Ureter (tissue), 1 donor: Measurements from ENCODE around the gene GPX4. TPM values are rescaled to one million over a fixed set of nuclear protein-coding genes. Genes with fewer than 3 reads are reported as not detected.

ENCODE experiments used
- DNase-seq: peaks from one replicate; pipeline ENCODE4 v3.0.0-alpha.2; 2020; ENCODE audit warnings: low spot score
- total RNA-seq: library from RNA; stranded (reverse); gene quantifications from one replicate; pipeline ENCODE4 v1.2.4, GENCODE V29; 2023
- donor health status: DM: yes; HTN: yes; CAD: no.

Gene GPX4
- total RNA-seq, 1 donor from 2014 or later = 213 TPM

DNA sequence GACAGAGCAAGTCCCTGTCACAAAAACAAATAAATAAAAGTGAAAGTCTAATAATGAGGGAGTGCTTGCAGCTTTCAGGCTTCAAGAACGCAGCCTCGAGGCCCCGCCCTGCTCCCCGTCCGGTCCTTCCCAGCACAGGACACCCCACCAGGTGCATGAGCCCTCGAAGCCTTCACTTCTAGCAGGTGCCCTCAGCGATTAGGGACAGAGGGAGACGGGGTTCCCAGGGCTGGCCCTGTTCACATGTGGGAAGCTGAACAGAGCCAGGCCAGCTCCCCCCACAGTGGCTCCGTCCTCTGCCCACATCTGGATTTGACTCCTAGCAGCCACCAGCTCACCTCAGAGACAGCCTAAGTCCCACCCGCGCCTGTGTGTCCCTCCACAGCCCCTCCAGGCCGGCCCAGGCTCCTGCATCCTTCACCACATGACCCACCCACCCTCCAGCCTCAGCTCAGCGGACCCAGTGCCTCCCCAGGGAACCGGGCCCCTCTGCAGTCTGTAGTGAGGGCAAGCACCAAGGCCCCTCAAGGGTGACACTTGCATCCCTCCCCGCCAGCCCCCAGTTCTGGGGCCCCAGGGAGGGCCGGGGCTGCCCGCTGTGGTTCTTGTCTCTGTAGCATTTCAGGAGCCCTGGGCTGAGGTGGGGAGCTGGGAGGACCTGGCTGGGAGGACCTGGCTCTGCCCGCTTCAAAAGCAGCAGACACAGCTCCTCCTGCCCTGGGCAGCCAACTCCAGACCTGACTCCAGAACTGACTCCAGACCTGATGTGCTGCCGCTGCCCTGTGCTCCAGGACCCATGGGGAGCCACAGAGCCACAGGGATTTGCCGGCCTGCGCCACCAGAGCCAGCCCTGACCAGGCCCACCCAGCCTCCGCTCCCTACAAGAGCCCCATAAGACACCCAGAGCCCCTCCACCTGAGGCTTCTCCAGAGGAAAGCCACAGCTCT lies 27.2 kb downstream of the GPX4 start:
- DNase-seq = no peak

DNA sequence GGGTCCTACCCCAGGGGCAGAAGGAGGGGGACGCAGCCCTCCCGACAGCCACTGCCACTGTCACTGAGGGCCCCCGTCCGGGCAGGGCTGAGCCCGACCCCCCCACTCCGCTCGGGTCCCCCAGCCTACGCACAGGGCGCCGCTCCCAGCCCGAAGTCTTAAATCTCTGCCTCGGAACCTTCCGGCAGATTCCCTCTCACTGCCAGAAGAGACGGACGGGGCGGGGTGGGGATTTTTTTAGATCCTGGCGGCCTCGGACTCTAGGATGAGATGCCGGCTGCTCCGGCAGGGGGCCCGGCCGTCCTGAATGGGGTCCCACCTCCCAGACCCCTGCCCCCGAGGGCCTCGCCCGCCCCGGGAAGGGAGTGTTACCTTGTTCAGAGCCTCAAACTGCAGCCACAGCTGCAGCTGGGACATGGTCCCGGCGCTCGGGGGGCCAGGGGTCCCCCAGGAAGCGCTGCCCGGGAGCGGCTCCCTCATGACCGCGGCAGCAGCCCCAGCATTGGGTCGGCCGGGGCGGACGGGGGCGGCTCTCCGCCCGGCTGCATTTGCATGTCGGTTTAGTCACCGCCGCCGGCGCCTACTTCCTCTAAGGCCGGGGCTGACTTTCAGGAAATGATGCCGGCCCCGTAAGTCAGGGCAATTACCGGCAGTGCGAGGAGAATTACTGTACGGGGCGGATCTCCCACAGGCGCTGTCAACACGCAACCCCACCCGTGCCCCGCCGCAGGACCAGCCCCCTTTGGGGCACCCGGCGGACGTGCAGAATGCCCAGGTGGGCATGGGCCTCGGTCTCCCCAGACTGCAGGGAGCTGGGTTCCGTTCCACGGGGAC lies 28.1 kb downstream of the GPX4 start:
- peak; percentile 92 for DNase-seq

DNA sequence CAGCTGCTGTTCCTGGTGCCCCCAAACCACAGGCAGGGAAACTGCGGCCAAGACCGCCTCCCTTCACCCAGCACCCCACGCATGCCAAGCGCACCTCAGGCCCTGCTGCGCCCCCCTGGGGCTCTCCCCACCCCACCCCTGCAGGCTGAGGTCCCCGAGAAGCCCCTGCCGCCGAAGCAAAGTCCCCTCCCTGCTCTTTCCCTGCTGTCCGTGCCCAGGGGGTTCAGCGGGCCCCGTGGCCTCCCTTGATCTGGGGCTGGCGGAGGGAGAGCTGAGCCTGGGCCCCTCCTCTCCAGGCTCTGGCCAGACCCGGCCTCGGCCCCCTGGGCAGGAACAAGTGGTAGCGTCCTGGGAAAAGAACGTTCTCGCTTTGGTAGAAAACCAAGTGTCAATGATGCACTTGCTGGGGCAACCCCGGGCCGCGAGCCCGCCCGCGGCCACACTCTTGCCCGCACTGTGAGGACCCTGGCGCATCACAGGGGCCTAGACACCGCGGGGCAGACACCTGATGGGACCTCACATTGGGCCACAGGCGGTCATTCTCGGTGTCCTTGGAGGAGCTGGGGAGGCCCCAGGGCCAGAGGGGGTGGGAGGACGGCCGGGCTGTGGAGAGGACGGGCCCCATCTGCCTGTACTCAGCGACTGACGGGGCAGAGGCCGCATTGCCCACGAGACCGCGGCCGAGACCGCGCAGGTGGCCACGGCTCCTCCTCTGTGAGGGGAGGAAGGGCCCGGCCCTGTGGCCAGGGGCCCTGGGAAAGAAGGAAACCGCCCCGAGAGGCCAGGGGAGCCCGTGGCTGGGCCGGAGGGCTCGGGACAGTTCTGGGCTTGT lies 29.0 kb downstream of the GPX4 start:
- DNase-seq = no peak

DNA sequence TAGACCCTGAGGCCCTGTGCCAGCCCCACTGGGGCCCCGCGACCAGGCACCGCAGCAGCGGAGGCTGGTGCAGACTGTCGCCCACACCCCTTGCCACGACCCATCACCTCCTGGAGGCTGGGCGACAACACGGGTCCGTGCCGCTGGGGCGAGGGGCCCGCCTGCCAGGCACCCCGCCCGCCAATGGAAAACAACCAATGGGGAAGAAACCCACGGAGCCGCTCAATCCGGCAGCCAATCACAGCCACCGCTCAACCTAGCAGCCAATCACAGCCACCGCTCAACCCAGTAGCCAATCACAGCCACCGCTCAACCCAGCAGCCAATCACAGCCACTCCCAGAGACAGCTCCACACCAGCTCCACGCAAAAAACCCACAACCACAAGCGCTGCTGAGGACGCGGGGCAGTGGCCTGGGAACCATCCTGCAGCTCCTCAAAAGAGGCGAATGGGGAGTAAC lies 29.7 kb downstream of the GPX4 start:
- DNase-seq = peak; percentile 68

DNA sequence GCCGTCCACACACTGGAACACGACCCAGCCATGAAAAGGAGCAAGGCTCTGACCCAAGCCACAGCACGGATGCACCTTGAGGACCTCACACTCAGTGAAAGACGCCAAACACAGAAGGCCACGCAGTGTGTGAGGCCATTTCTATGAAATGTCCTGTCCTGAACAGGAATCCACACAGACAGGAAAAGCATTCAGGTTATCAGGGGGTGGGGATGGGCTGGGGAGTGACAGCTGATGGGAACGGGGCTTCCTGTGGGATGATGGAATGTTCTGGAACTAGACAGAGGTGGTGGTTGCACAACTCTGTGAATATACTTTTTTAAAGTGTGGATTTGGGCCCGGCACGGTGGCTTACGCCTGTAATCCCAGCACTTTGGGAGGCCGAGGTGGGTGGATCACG lies 30.6 kb downstream of the GPX4 start:
- no peak for DNase-seq

DNA sequence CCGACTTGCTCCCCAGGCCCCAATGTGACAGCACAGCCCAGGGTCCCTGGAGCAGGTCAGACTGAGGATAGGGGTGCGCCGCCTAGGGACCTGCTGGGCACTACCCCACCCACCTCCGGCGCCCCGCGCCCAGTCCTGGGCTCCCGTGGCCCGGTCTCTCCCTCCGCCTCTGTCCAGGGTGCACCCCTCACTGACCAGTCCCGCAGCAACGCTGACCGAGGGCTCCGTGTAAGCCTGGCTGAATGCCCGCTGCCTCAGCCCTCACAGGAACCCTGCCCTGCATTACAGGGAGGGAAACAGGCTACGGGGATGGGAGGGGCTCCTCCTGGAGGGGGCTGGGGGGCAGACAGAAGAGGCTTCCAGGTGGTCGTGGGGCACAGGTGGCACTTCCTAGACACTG lies 31.7 kb downstream of the GPX4 start:
- no peak for DNase-seq

DNA sequence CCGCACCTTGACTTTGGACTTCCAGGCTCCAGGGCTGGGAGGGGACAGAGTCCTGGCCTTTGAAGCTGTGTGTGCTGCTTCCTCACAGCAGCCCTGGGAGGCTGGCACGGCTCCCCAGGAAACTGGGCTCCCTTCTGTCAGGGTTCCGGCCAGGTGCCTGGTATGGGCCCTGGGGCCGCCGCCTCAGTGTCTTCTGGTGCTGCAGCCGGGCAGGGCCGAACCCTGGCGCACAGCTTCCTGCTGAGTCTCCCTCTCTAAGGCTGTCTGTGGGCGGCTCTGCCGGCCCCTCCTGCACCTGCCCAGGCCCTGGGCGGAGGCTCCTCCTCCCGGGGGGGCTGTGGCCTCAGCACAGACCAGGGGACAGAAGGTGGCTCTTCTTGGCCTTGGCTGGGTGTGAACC lies 32.4 kb downstream of the GPX4 start:
- DNase-seq = no peak

DNA sequence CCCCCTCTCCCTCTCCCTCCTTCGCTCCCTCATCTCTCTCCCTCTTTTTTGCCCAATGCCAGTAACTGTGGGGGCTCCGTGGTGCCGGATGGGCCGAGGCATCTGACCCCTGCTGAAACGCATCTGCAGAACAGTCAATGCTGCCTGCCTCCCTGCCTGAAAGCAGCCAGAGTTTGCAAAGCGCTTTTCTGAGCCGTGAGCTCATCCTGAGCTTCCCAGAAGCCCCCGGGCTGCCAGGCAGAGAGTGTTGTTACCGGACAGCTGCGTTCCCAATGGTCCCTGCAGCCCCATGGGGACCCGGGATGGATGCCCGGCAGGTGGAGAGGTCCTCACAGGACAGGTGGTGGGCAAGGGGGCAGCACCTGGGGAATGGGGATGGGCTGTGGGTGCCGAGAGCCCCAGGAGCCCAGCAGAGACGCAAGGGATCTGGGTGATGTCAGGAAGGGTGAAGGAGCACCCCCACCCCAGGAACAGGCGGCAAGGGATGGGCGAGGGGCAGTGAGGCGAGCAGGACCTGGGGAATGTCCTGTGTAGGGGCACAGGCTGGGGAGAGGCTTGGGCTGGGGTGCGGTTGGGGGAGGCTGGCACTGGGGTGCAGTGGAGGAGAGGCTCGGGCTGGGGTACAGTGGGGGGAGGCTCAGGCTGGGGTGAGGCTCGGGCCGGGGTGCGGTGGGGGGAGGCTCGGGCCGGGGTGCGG lies 33.0 kb downstream of the GPX4 start:
- DNase-seq = no peak

DNA sequence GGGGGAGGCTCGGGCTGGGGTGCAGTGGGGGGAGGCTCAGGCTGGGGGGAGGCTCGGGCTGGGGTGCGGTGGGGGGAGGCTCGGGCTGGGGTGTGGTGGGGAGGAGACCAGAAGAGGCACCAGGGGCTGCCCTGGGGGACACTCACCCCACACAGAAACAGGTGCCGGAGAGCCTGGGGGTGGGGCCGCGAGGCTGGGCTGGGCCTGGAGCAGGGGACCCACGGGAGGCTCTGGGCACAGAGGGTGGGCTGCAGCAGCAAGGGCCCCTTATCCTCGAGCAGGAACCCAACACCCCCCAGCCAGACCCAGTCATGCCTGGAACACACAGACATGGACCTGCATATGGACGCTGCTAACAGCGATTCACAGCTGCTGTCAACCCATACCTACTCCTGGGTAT lies 34.3 kb downstream of the GPX4 start:
- DNase-seq = no peak

DNA sequence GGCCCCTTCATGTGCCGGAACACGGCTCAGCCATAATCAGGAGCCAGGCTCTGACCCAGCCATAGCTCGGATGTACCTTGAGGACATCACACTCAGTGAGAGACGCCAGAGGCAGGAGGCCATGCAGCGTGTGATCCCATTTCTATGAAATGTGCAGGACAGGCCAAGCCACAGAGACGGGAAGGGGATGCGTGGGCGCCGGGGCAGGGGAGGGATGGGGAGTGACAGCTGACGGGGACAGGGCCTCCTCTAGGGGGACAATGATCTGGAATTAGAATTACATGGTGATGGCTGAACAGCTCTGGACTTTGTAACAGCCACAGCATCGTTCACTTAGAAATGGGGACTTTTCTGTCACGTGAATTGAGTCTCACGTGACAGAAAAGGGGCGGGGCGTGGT lies 35.3 kb downstream of the GPX4 start:
- no peak for DNase-seq

DNA sequence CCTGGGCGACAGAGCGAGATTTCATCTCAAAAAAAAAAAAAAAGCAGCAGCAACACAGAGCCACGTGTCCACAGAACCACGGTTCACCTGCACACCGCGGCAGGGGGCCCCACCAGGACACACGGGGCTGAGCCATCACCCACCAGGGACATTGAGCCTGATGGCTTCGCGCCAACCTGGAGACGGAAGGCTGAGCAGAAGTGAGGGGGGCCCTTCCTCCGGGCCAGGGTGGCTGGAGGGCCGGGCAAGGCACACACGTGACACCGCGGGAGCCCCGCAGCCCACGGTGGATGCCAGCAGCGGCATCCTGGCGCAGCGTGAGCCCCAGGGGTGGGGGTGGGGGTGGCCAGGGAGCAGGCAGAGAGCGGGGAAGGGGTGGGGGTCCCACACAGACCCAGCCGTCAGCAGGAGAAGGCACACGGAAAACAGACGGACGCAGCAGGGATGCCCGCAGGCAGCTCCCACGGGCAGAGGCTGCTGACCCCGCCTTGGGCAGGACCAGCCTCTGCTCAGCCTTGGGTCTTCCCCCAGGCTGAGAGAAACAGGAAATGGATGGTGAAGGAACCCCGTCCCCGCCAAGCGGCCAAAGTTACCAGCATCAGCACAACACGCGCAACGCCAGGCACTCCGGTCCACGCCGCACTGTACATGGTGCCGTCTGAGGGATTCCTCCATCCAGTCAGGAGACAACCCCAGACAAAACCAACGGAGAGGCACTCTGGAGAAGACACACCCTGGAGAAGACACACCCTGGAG lies 36.7 kb downstream of the GPX4 start:
- DNase-seq = no peak

DNA sequence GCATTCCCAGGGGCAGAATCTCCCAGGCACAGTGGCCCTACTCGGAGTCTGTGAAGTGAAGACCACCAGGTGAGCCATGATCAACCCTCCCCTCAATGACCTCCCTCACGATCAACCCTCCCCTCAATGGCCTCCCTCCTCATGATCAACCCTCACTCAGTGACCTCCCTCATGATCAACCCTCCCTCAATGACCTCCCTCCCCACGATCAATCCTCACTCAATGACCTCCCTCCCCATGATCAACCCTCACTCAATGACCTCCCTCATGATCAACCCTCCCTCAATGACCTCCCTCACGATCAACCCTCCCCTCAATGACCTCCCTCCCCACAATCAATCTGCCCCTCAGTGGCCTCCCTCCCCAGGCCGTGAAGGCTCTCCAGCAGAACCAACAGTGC lies 38.1 kb downstream of the GPX4 start:
- no peak for DNase-seq

DNA sequence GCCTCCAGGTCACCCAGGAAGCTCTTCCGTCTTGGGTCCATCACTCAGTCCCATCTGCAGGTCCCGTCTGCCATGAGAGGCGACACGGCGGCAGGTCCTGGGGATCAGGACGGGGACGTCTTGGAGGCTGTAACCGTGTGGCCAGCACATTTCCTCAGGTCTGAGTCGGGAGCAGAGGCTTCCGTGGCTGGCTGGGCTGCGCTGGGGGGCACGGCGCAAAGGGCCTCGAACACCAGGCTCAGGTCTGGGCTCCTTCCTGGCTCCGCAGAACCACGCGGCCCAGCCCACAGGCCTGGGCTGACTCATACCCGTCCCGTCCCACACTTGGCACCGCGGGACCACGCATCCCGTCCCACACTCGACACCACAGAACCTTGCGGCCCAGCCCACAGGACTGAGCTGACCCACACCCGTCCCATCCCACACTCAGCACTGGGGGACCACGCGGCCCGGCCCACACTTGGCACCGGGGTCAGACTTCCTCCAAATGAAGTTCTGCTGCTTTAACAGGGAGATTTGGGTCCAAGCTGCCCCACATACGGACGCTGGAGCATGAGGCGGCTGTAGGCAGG lies 40.1 kb downstream of the GPX4 start:
- DNase-seq = no peak

DNA sequence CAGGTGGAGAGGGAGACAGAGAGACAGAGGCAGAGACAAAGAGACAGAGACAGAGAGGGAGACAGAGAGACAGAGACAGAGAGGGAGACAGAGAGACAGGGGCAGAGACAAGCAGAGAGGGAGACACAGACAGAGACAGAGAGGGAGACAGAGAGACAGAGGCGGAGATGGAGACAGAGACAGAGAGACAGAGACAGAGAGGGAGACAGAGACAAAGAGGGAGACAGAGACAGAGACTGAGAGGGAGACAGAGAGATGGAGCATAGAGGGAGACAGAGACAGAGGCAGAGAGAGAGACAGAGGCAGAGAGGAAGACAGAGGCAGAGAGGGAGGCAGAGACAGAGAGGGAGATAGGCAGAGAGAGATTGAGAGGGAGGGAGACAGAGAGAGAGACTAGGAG lies 40.9 kb downstream of the GPX4 start:
- DNase-seq = no peak

DNA sequence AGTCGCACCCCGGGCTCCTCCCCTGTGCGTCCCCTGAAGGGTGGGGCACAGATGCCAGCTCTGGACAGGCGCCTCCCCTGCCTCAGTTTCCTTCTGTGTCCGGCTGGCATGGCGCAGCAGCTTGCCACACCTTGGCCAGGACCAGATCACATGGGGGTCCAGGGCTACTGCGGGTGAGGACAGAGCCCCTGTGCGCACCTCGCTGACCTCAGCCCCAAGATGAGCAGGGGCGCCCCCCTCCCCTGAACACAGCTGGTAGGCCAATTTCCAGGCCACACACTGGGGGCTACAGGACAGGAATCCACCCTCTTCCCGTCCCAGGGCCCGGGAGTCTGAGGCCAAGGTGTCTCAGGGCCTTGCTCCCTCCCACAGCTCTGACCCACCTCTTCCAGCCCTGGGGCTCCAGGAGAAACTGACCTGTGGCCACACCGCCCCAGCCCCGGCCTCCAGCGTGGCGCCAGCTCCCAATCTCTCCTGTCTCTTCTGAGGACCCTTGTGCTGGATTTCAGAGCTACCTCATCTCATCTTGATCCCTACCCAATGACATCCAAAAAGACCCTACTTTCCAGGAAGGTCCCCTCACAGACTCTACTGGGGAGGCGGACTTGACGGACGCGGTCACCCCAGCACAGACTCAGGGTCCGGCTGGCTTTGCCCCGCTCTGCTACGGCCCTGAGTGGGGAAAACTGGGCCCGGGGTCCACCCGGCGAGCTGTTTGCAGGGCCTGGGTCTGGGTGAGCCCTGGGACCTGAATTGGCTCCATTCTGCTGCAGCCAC lies 42.0 kb downstream of the GPX4 start:
- no peak for DNase-seq

DNA sequence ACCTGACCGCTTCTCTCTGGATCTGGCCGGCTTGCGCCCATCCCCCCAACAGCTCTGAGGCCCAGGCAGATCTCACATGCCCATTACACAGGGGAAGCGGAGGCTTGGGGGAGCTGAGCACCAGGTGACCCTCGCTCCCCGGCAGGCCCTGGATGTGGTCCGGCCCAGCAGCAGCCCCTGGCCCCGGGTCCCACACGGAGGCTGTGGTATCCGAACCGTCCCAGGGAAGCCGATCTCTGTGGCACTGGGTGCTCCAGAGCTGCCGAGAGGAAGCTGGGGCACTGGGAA lies 42.6 kb downstream of the GPX4 start:
- no peak for DNase-seq

DNA sequence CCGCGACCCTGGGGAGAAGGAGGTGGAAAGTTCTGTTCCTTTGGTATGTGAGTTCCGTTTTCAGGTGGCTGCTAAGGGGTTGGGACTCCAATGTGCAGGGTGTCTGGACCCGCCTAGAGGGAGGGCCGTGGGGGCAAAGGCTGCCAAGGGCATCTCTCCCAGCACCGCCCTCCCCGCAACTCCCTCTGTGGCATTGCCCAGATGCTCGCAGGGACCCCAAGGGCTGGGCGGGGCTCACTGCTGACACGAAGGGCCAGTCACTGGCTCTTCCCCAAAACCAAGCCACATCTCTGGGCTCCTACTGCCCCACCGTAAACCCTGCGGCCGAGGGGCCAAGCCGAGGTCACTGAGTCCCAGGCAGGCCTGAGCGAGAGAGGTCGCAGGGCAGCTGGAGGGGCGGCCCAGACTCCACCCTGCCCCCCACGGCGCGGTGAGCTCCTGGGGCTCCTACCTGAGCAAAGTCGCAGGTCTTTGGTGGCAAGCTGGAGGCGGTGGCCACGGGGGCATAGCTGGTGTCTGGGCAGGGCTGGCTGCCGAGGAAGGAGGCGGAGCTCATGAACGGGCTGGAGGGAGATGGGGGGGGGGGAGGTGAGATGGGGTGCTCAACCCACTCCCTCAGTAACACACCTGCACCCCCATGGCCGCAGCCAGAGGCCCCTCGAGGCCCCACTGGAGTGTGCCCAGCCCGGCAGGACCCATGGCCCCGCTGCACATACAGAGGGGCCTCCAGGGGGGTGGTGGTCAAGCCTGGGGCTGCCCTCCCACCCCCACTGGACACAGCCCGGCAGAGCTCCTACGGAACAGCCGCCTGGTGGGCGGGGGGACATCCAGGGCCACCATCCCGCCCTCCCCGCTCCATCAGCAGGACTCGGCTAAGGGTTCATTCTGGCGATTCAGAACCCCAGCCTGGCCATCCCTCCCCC lies 43.3 kb downstream of the GPX4 start:
- DNase-seq = no peak

DNA sequence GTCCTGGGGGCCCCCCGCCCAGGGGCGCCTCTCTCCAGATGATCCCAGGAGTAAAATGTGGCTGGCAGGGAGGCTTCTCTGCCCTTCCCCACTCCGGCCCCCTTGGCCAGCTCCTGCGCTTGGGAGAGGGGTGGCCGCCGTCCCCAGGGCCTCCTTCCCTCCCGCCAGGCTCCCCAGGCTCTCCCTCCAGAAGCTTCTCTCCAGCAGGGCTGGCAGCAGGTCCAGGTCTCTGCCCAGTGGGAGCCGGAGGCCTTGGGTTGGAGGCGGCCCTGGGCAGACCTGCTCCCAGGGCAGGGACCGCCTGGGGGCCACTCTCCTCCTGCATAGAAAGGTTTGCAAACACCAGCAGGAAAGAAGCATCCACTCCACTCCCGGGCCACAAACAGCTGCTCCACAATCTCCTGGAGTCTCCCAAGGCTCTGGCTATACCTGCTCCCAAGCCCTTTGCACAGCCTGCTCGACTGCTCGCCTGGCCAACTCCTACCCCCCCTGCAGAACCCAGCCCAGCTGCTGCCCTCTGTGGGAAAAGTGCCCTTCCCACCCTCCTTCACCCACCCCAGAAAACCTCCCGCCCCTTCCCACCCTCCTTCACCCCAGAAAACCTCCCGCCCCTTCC lies 44.2 kb downstream of the GPX4 start:
- DNase-seq = no peak
